GM12873 (cell line): ENCODE results near the gene LDHAL6B.

ENCODE experiments used
- CTCF ChIP-seq: IDR thresholded peaks from 2 replicates; pipeline ENCODE4 v1.5.1; 2012; ENCODE audit warnings: low read depth, mild to moderate bottlenecking, moderate library complexity, low read length, control low read depth; ENCODE audit not compliant: insufficient read depth; ENCODE audit errors: missing control alignments

The LDHAL6B gene

GRCh38 chr15:59256482-59256881 is 49.8 kb downstream of the LDHAL6B start:
- TF ChIP-seq CTCF, result no peak

GRCh38 chr15:59257140-59257539 is 50.5 kb downstream of the LDHAL6B start:
- no peak for TF ChIP-seq CTCF
